A673 (cell line): ENCODE results near the gene ADARB2.

Experiments used
- EZH2 ChIP-seq: fragments of 200-600 bp; sonication (generic); IDR thresholded peaks from 2 replicates; pipeline ENCODE4 v1.6.1; 2017; ENCODE audit warnings: borderline replicate concordance, low read depth, mild to moderate bottlenecking, mixed read lengths, antibody characterized with exemption, low read length; ENCODE audit not compliant: poor library complexity, severe bottlenecking
- TF ChIP-seq, protein P1 (sequence below): fragments of 300-800, 200-600 bp; sonication (generic); conservative IDR thresholded peaks from 2 replicates; pipeline ENCODE4 v1.5.1; 2017; ENCODE audit warnings: low read depth, mild to moderate bottlenecking, antibody characterized with exemption, low read length, moderate library complexity, mixed read lengths

DNA sequence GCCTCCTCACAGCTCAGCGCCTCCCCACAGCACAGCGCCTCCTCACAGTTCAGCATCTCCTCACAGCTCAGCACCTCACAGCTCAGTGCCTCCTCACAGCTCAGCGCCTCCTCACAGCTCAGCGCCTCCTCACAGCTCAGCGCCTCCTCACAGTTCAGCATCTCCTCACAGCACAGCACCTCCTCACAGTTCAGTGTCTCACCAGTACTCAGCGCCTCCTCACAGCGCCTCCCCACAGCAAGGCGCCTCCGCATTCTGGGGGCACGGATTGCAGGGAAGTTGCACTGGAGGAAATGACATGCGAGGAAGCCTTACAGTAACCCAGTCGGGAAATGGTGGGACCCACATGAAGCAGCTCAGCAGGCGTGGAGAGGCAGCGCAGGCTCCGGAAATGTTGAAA, 409.6 kb downstream of the ADARB2 start:
- TF ChIP-seq, protein P1, sequence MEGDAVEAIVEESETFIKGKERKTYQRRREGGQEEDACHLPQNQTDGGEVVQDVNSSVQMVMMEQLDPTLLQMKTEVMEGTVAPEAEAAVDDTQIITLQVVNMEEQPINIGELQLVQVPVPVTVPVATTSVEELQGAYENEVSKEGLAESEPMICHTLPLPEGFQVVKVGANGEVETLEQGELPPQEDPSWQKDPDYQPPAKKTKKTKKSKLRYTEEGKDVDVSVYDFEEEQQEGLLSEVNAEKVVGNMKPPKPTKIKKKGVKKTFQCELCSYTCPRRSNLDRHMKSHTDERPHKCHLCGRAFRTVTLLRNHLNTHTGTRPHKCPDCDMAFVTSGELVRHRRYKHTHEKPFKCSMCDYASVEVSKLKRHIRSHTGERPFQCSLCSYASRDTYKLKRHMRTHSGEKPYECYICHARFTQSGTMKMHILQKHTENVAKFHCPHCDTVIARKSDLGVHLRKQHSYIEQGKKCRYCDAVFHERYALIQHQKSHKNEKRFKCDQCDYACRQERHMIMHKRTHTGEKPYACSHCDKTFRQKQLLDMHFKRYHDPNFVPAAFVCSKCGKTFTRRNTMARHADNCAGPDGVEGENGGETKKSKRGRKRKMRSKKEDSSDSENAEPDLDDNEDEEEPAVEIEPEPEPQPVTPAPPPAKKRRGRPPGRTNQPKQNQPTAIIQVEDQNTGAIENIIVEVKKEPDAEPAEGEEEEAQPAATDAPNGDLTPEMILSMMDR = no peak
- TF ChIP-seq EZH2 = no peak
